HL-60 (cell line): Measurements from ENCODE around the gene WNT7A.

Source experiments
- DNase-seq, 2 experiments: peaks; one replicate each; pipeline ENCODE4 v3.0.0-alpha.2; 2010 to 2020; ENCODE audit warnings: low read depth in 1 of 2, low spot score in 1 of 2
- H3K27ac ChIP-seq: fragments of 250-450 bp; sonication (Bioruptor Pico); replicated peaks from 2 replicates; pipeline ENCODE4 v1.5.1; 2020; ENCODE audit warnings: mild to moderate bottlenecking, moderate library complexity
- H3K27me3 ChIP-seq: fragments of 250-450 bp; sonication (Bioruptor Pico); 2 replicates; pipeline ENCODE4 v1.5.1; 2021; ENCODE audit warnings: mild to moderate bottlenecking, moderate library complexity; ENCODE audit not compliant: insufficient read depth, poor library complexity, severe bottlenecking
- H3K4me3 ChIP-seq: replicated peaks from 2 replicates; pipeline ENCODE4 v1.5.1; 2011; ENCODE audit warnings: mild to moderate bottlenecking, control low read depth, low read length; ENCODE audit not compliant: insufficient read depth
- GABPA ChIP-seq: IDR thresholded peaks from 2 replicates; pipeline ENCODE4 v1.6.1; 2012; ENCODE audit warnings: low read depth
- POLR2AphosphoS5 ChIP-seq: IDR thresholded peaks from 2 replicates; pipeline ENCODE4 v1.6.1; 2012; ENCODE audit warnings: low read depth
- REST ChIP-seq: IDR thresholded peaks from 2 replicates; pipeline ENCODE4 v1.6.1; 2012; ENCODE audit warnings: low read depth; ENCODE audit not compliant: insufficient replicate concordance
- SPI1 ChIP-seq: IDR thresholded peaks from 2 replicates; pipeline ENCODE4 v1.6.1; 2012; ENCODE audit warnings: low read depth, mild to moderate bottlenecking, borderline replicate concordance
- TF ChIP-seq, protein P1 (sequence below): IDR thresholded peaks from one replicate; pipeline ENCODE4 v1.5.1; 2011; ENCODE audit warnings: low read length, control low read depth, inconsistent platforms; ENCODE audit not compliant: insufficient read depth

WNT7A gene

DNA sequence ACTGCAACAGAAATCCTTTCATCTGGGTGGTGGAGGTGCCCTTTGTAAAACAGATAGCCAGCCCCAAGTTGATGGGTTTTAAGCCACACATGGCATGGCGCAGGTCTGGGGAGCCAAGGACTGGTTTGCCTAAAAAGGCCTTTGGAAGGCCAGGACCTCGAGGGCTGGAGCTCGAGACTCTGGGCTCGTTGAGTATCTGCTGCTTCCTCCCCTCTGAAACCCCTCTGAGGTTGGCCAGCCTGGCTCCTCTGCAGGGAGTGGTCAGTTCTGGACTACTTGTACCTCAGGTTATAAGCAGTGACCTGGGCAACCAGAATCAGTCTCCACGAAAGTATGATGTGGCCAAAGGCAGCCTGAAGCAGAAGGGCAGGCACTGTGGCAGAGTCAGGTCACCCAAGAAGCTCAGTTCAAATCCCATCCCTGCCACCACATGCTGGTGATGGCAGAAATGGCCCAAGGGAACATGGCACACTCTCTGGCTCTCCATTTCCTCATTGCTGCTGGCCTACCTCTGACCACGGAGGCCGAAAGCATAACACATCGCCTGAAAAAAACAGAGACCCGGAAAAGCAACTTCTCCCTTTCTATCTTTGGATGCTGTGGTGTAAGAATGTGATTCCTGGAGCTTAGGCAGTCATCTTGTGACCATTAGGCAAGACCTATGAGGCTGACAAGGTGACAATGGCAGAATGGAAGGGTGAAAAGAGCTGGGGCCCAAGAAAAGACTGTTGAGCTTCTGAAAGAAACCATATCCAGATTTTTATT lies 51.2 kb downstream of the WNT7A start:
- DNase-seq, result no peak
- Histone ChIP-seq H3K4me3 (no peak overlapping the region), H3K27me3 (no peaks in the 10 kb centered on the region), H3K27ac (no peak overlapping the region)
- TF ChIP-seq, protein P1, sequence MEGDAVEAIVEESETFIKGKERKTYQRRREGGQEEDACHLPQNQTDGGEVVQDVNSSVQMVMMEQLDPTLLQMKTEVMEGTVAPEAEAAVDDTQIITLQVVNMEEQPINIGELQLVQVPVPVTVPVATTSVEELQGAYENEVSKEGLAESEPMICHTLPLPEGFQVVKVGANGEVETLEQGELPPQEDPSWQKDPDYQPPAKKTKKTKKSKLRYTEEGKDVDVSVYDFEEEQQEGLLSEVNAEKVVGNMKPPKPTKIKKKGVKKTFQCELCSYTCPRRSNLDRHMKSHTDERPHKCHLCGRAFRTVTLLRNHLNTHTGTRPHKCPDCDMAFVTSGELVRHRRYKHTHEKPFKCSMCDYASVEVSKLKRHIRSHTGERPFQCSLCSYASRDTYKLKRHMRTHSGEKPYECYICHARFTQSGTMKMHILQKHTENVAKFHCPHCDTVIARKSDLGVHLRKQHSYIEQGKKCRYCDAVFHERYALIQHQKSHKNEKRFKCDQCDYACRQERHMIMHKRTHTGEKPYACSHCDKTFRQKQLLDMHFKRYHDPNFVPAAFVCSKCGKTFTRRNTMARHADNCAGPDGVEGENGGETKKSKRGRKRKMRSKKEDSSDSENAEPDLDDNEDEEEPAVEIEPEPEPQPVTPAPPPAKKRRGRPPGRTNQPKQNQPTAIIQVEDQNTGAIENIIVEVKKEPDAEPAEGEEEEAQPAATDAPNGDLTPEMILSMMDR, result no peak
- TF ChIP-seq REST, result no peak
- TF ChIP-seq POLR2AphosphoS5, result no peak
- TF ChIP-seq SPI1, result no peak
- no peak for TF ChIP-seq GABPA

GRCh38 chr3:13827699-13828098 lies 52.2 kb downstream of the WNT7A start:
- no peaks in the 10 kb centered on the region for H3K27me3 ChIP-seq
- no peak overlapping the region for H3K4me3 ChIP-seq
- H3K27ac ChIP-seq, result no peak overlapping the region
- no peak for DNase-seq
- TF ChIP-seq POLR2AphosphoS5 (no peak), GABPA (no peak), SPI1 (no peak), REST (no peak)
- TF ChIP-seq, protein P1, result no peak

GRCh38 chr3:13827256-13827655 lies 52.6 kb downstream of the WNT7A start:
- Histone ChIP-seq H3K4me3 (no peak overlapping the region), H3K27ac (no peak overlapping the region), H3K27me3 (no peaks in the 10 kb centered on the region)
- no peak for TF ChIP-seq REST
- TF ChIP-seq POLR2AphosphoS5, result no peak
- TF ChIP-seq, protein P1, result no peak
- DNase-seq, result no peak
